CD4-positive, alpha-beta T cell treated with Interleukin-6 for 4 hours (primary cell): ENCODE results near the gene EEF2KMT.

ENCODE experiments used
- DNase-seq: peaks from one replicate; pipeline ENCODE4 v3.0.0-alpha.2; 2020; ENCODE audit warnings: mixed read lengths

EEF2KMT gene

DNA sequence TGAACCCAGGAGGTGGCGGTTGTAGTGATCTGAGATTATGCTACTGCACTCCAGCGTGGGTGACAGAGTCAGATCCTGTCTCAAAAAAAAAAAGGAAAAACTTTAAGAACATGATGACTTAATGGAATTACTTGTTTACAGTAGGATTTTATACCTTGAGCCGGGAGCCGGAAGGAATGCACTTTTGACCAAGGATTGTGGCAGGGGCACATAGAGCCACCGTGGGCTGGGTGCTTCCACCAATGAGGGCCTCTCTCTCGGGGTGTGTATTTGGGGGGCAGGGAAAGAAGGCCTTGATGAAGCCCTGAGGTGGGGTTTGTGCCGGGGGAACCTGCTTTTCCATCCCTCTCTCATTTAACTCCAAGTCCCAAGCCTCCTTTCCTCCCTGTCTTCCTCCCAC is 57.1 kb downstream of the EEF2KMT start:
- no peak for DNase-seq

DNA sequence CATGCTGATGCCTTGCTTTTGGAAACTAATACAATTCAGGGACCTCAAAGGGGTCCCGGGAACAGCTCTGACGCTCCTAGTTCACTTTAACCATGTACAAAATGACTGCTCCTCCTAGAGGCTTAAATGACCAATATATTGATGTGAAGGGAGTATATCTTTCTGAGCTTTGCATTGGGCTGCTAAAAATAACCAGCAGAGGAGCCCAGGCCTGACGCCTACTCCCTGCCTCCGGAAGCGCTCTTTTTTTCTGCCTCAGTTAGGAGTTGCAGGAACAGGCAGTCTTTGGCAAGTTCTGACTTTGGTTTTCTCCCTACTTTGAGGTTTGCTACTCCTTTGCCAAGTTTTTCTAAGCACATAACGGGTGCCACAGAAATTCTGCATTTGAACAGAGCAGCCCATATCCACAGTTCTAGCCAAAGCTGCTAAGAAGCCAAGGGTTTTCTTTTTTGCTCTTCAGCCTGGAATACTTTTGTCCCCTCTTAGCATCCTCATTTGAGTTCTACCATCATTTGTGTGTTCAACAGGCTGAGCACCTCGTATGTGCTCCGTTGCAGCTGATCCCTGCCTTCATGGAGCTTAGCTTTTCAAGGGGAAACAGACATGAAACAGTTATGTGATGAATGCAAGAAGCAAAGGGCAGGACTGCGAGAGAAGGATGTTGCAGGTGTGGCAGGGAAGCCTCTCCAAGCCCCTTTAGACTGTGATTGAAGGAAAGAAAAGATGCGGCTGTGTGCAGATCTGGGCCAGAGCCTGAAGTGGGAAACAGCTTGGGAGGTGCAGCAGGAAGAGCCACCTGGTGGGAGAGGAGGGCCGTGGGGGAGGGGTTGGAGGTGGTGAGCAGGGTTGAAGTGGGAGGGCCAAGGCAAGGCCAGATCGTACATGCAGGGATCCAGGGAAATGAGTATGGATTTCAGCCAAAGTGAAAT is 61.1 kb downstream of the EEF2KMT start:
- DNase-seq, result no peak

DNA sequence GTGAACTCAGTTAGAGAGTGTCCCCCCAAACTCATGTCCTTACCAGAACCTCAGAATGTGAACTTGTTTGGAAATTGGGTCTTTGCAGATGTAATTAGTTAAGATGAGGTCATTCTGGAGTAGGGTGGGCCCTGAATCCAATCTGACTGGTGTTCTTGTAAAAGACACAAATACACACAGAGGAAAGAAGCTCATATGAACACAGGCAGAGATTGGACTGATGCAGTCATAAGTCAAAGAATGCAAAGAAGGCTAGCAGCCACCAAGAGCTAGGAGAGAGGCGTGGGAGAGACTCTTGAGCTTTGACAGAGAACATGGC is 61.7 kb downstream of the EEF2KMT start:
- no peak for DNase-seq
